SU-DHL-6 (cell line): Measurements from ENCODE around the gene HNF4A.

Experiments
- CTCF ChIP-seq: fragments of 200-600 bp; sonication (generic); IDR thresholded peaks from one replicate; pipeline ENCODE4 v1.5.1; 2017; ENCODE audit warnings: antibody characterized with exemption, mild to moderate bottlenecking, low read length, moderate library complexity; ENCODE audit not compliant: insufficient read depth, poor library complexity, severe bottlenecking
- EZH2phosphoT487 ChIP-seq: fragments of 200-600 bp; sonication (generic), shearing (Covaris generic); conservative IDR thresholded peaks from 2 replicates; pipeline ENCODE4 v1.6.1; 2018; ENCODE audit warnings: mild to moderate bottlenecking, antibody characterized with exemption, low read length, moderate library complexity, mixed read lengths

- no peak for TF ChIP-seq CTCF
- TF ChIP-seq EZH2phosphoT487, result no peak
Measured at GRCh38 chr20:44429419-44430269, 74.1 kb downstream of the HNF4A start.
